H9 (cell line): ENCODE results near the gene CASP14. TPM values are rescaled to one million over a fixed set of nuclear protein-coding genes. Genes with fewer than 3 reads are reported as not detected.

Experiments
- DNase-seq: peaks from one replicate; pipeline ENCODE4 v3.0.0-alpha.2; 2017
- H2AFZ ChIP-seq: one replicate; pipeline ENCODE4 v1.6.1; 2013; ENCODE audit warnings: mild to moderate bottlenecking, low read length, control low read depth, moderate library complexity
- H2AK5ac ChIP-seq: 2 replicates; pipeline ENCODE4 v1.6.1; 2013; ENCODE audit warnings: low read length, control low read depth, mixed read lengths; ENCODE audit not compliant: insufficient read length
- H2BK120ac ChIP-seq: one replicate; pipeline ENCODE4 v1.6.1; 2013; ENCODE audit warnings: low read depth, mild to moderate bottlenecking, low read length, control low read depth, inconsistent platforms; ENCODE audit not compliant: poor library complexity, severe bottlenecking
- H2BK12ac ChIP-seq: 2 replicates; pipeline ENCODE4 v1.6.1; 2013; ENCODE audit warnings: low read length, control low read depth, mixed read lengths, low read depth; ENCODE audit not compliant: insufficient read length
- H2BK15ac ChIP-seq: 2 replicates; pipeline ENCODE4 v1.6.1; 2013; ENCODE audit warnings: low read depth, low read length, control low read depth
- H2BK20ac ChIP-seq: one replicate; pipeline ENCODE4 v1.6.1; 2013; ENCODE audit warnings: low read depth, mild to moderate bottlenecking, low read length, control low read depth, inconsistent platforms; ENCODE audit not compliant: poor library complexity, severe bottlenecking
- H2BK5ac ChIP-seq: 2 replicates; pipeline ENCODE4 v1.6.1; 2013; ENCODE audit warnings: low read length, control low read depth, mixed read lengths; ENCODE audit not compliant: insufficient read length
- H3K14ac ChIP-seq: 2 replicates; pipeline ENCODE4 v1.6.1; 2013; ENCODE audit warnings: low read length, control low read depth; ENCODE audit not compliant: insufficient read depth
- H3K18ac ChIP-seq: 2 replicates; pipeline ENCODE4 v1.6.1; 2013; ENCODE audit warnings: low read depth, mild to moderate bottlenecking, mixed read lengths, low read length, control low read depth; ENCODE audit not compliant: insufficient read length
- H3K23ac ChIP-seq: 2 replicates; pipeline ENCODE4 v1.6.1; 2013; ENCODE audit warnings: low read length, control low read depth, mixed read lengths, low read depth; ENCODE audit not compliant: insufficient read length
- H3K23me2 ChIP-seq: 2 replicates; pipeline ENCODE4 v1.6.1; 2013; ENCODE audit warnings: low read depth, mild to moderate bottlenecking, mixed read lengths, low read length, control low read depth; ENCODE audit not compliant: insufficient read length, poor library complexity, severe bottlenecking
- H3K27ac ChIP-seq: 2 replicates; pipeline ENCODE4 v1.5.1; 2013; ENCODE audit warnings: low read length, control low read depth, mixed read lengths, low read depth; ENCODE audit not compliant: insufficient read length
- H3K27me3 ChIP-seq: 2 replicates; pipeline ENCODE4 v1.6.1; 2013; ENCODE audit warnings: low read length, control low read depth, inconsistent platforms; ENCODE audit not compliant: insufficient read depth
- H3K4ac ChIP-seq: 2 replicates; pipeline ENCODE4 v1.6.1; 2013; ENCODE audit warnings: low read depth, mild to moderate bottlenecking, control low read depth, inconsistent platforms, low read length, moderate library complexity
- H3K4me1 ChIP-seq: 2 replicates; pipeline ENCODE4 v1.6.1; 2013; ENCODE audit warnings: low read length, control low read depth, inconsistent platforms; ENCODE audit not compliant: insufficient read depth
- H3K4me2 ChIP-seq: 2 replicates; pipeline ENCODE4 v1.6.1; 2013; ENCODE audit warnings: low read length, control low read depth, mixed read lengths; ENCODE audit not compliant: insufficient read length, insufficient read depth
- H3K56ac ChIP-seq: 2 replicates; pipeline ENCODE4 v1.6.1; 2013; ENCODE audit warnings: low read depth, mild to moderate bottlenecking, mixed read lengths, low read length, control low read depth; ENCODE audit not compliant: insufficient read length
- H3K79me1 ChIP-seq: 2 replicates; pipeline ENCODE4 v1.6.1; 2013; ENCODE audit warnings: low read depth, mild to moderate bottlenecking, moderate library complexity, low read length, control low read depth, inconsistent platforms; ENCODE audit not compliant: insufficient read depth, poor library complexity, severe bottlenecking
- H3K79me2 ChIP-seq: 2 replicates; pipeline ENCODE4 v1.6.1; 2013; ENCODE audit warnings: low read length, control low read depth, inconsistent platforms; ENCODE audit not compliant: insufficient read depth
- H3K9ac ChIP-seq: 2 replicates; pipeline ENCODE4 v1.6.1; 2013; ENCODE audit warnings: low read length, control low read depth, mixed read lengths; ENCODE audit not compliant: insufficient read length; ENCODE audit errors: extremely low read depth
- H3K9me3 ChIP-seq: one replicate; pipeline ENCODE4 v1.6.1; 2013; ENCODE audit warnings: low read depth, low read length, inconsistent platforms; ENCODE audit not compliant: control insufficient read depth
- H3T11ph ChIP-seq: one replicate; pipeline ENCODE4 v1.6.1; 2013; ENCODE audit warnings: mild to moderate bottlenecking, low read length, control low read depth, inconsistent platforms
- H4K20me1 ChIP-seq: one replicate; pipeline ENCODE4 v1.6.1; 2013; ENCODE audit not compliant: control insufficient read depth, insufficient read length, insufficient read depth
- H4K5ac ChIP-seq: 2 replicates; pipeline ENCODE4 v1.6.1; 2013; ENCODE audit warnings: low read depth, mild to moderate bottlenecking, mixed read lengths, low read length, control low read depth; ENCODE audit not compliant: insufficient read length
- H4K8ac ChIP-seq: replicated peaks from 2 replicates; pipeline ENCODE4 v1.6.1; 2013; ENCODE audit warnings: low read length, control low read depth, mixed read lengths, low read depth; ENCODE audit not compliant: insufficient read length
- H4K91ac ChIP-seq: 2 replicates; pipeline ENCODE4 v1.6.1; 2013; ENCODE audit warnings: low read depth, mild to moderate bottlenecking, moderate library complexity, mixed read lengths, low read length, control low read depth; ENCODE audit not compliant: insufficient read length
- H3K27ac Mint-ChIP-seq, 3 experiments: 2 replicates in 2 of 3; 3 replicates in 1 of 3; pipeline ENCODE4 v1.8.0; 2020 to 2021; ENCODE audit warnings: mixed read lengths in 3 of 3, mild to moderate bottlenecking in 1 of 3, moderate library complexity in 1 of 3
- H3K27me3 Mint-ChIP-seq: 2 replicates; pipeline ENCODE4 v1.8.0; 2021; ENCODE audit warnings: low read depth, mild to moderate bottlenecking, moderate library complexity, mixed read lengths
- H3K36me3 Mint-ChIP-seq, 3 experiments: 2 replicates in 2 of 3; 3 replicates in 1 of 3; pipeline ENCODE4 v1.8.0; 2020 to 2021; ENCODE audit warnings: low read depth in 3 of 3, mixed read lengths in 3 of 3; ENCODE audit not compliant: insufficient read depth in 1 of 3
- H3K4me1 Mint-ChIP-seq, 2 experiments: 2 replicates each; pipeline ENCODE4 v1.8.0; 2020; ENCODE audit warnings: mixed read lengths in 2 of 2
- H3K4me3 Mint-ChIP-seq, 2 experiments: 2 replicates in 1 of 2; 3 replicates in 1 of 2; pipeline ENCODE4 v1.8.0; 2020 to 2021; ENCODE audit warnings: mild to moderate bottlenecking in 2 of 2, mixed read lengths in 2 of 2, moderate library complexity in 1 of 2
- H3K9me3 Mint-ChIP-seq, 2 experiments: 2 replicates in 1 of 2; 3 replicates in 1 of 2; pipeline ENCODE4 v1.8.0; 2020; ENCODE audit warnings: mild to moderate bottlenecking in 2 of 2, mixed read lengths in 2 of 2, moderate library complexity in 1 of 2
- WGBS: extraction: QIAGEN DNeasy Blood & Tissue Kit; methylation state at CpG from one replicate; pipeline ENCODE4 v1.1.7; 2013; ENCODE audit warnings: missing lambda C conversion rate, low lambda C conversion rate, mixed read lengths; ENCODE audit not compliant: insufficient read length; ENCODE audit errors: extremely low coverage; 5-methylcytosine and 5-hydroxymethylcytosine counted together
- total RNA-seq: library from RNA; stranded (reverse); gene quantifications from 2 replicates; pipeline ENCODE4 v1.2.1, GENCODE V29; 2021
- TF ChIP-seq, protein P1 (sequence below): fragments of 200-600 bp; sonication (generic); conservative IDR thresholded peaks from 3 replicates; pipeline ENCODE4 v1.8.0; 2021; ENCODE audit warnings: antibody characterized with exemption, mild to moderate bottlenecking

CASP14 gene
- total RNA-seq, 1 experiment from 2014 or later, result not detected

DNA sequence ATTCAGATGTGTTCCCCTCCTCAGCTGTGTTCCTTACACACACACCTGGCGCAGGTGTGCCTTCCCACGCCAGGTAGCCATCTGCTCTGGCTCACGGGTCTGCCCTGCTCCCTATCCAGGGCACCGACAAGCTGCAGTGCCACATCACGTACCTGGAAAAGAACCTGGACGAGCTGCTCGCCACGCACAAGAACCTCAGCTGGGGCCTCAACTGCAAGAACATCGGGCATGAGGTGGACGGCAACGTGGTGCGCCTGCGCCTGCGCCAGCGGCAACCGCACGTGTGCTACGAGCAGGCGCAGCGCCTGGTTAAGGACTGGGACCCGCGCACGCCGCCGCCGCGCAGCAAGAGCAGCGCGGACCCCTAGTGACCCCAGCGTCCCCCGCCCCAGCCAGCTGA is 26.5 kb upstream of the CASP14 start:
- H2AFZ ChIP-seq, result no peak overlapping the region
- H3K79me2 ChIP-seq, result no peaks in the 10 kb centered on the region
- no CpG with 5 or more reads among the region's 31 CpGs for WGBS

More for the DNA sequence above, 26.5 kb upstream of the CASP14 start:
- no peaks in the 10 kb centered on the region for H3K9me3 ChIP-seq
- H2BK5ac ChIP-seq, result no peak overlapping the region
- no peak overlapping the region for H4K8ac ChIP-seq
- H3K23ac ChIP-seq, result no peak overlapping the region
- H2BK12ac ChIP-seq, result no peak overlapping the region
- no peak overlapping the region for H3T11ph ChIP-seq
- DNase-seq, result peak; percentile 34
- H3K4me2 ChIP-seq, result no peak overlapping the region
- no peak overlapping the region for H3K27ac ChIP-seq
- H2BK20ac ChIP-seq, result no peak overlapping the region
- H3K4ac ChIP-seq, result no peak overlapping the region
- no peaks in the 10 kb centered on the region for H3K27me3 ChIP-seq
- no peak overlapping the region for H2AK5ac ChIP-seq
- no peaks in the 10 kb centered on the region for H3K4me1 ChIP-seq
- no peak overlapping the region for H4K5ac ChIP-seq
- Mint-ChIP-seq H3K27me3 (peaks cover 14% of the 10 kb centered on the region), H3K36me3 (peaks cover 0 to 10% (median 0%) of the 10 kb centered on the region in 3 experiments; a peak in 2 of 7 replicates), H3K9me3 (peaks cover 0 to 75% of the 10 kb centered on the region in 2 experiments; a peak in 2 of 5 replicates), H3K4me1 (no peaks in the 10 kb centered on the region), H3K27ac (no peak overlapping the region; a peak in 1 of 7 replicates), H3K4me3 (no peak overlapping the region)
- H3K79me1 ChIP-seq, result no peaks in the 10 kb centered on the region
- H3K9ac ChIP-seq, result no peak overlapping the region
- H4K91ac ChIP-seq, result no peak overlapping the region
- H3K56ac ChIP-seq, result no peak overlapping the region
- H4K20me1 ChIP-seq, result no peaks in the 10 kb centered on the region
- no peak overlapping the region for H3K18ac ChIP-seq
- H2BK120ac ChIP-seq, result no peak overlapping the region
- TF ChIP-seq, protein P1, sequence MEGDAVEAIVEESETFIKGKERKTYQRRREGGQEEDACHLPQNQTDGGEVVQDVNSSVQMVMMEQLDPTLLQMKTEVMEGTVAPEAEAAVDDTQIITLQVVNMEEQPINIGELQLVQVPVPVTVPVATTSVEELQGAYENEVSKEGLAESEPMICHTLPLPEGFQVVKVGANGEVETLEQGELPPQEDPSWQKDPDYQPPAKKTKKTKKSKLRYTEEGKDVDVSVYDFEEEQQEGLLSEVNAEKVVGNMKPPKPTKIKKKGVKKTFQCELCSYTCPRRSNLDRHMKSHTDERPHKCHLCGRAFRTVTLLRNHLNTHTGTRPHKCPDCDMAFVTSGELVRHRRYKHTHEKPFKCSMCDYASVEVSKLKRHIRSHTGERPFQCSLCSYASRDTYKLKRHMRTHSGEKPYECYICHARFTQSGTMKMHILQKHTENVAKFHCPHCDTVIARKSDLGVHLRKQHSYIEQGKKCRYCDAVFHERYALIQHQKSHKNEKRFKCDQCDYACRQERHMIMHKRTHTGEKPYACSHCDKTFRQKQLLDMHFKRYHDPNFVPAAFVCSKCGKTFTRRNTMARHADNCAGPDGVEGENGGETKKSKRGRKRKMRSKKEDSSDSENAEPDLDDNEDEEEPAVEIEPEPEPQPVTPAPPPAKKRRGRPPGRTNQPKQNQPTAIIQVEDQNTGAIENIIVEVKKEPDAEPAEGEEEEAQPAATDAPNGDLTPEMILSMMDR, result no peak
- H2BK15ac ChIP-seq, result no peak overlapping the region
- H3K23me2 ChIP-seq, result no peaks in the 10 kb centered on the region
- no peak overlapping the region; the same call in 1 of the 2 replicates for H3K14ac ChIP-seq
